Measurements from ENCODE around the gene NRXN3.

Gene NRXN3

DNA sequence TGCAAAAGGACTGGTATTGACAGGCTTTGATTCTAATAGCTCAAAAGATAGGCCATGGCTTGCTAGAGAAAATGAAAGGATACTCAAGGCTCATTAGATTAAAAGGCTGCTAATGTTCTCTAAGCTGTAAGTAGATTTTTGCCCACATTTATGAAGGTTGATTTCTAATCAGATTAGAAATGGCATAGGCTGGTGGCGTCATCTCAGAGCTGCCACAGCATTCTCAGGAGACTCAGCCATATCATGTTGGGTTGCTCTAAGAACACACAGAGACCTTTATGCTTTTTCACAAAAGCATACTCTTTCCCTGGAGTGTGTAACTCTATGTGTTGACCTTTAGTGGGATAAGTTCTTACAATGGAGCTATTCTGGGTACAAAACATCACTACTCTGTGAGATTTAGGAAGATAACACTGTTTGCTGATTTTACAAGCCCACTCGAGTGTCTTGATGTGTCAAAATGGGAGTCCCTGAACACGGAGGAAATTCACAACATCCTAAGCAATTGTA lies 576.0 kb downstream of the NRXN3 start:
- Histone ChIP-seq H3F3A (ENCODE audit: insufficient read depth) (no peaks in the 10 kb centered on the region), H3K4me3 (ENCODE audit: insufficient read depth, low read length, poor library complexity, severe bottlenecking) (no peak overlapping the region), H3K27ac (ENCODE audit: low read depth, low read length) (no peak overlapping the region), H3K36me3 (ENCODE audit: low read length) (no peaks in the 10 kb centered on the region), H3K9ac (ENCODE audit: low read length) (no peak overlapping the region), H3K27me3 (ENCODE audit: low read length) (no peaks in the 10 kb centered on the region), H2AFZ (ENCODE audit: low read depth, low read length, severe bottlenecking) (no peak overlapping the region), H3K79me2 (ENCODE audit: insufficient read depth, low read length) (no peaks in the 10 kb centered on the region), H3K9me2 (replicated peaks; ENCODE audit: insufficient read depth, low read length) (no peaks in the 10 kb centered on the region), H3K9me3 (ENCODE audit: insufficient read depth, low read length) (no peaks in the 10 kb centered on the region), H4K20me1 (ENCODE audit: low read depth, low read length) (no peaks in the 10 kb centered on the region), H3K4me2 (ENCODE audit: low read depth, low read length, poor library complexity, severe bottlenecking) (no peak overlapping the region)
- TF ChIP-seq, protein P1, sequence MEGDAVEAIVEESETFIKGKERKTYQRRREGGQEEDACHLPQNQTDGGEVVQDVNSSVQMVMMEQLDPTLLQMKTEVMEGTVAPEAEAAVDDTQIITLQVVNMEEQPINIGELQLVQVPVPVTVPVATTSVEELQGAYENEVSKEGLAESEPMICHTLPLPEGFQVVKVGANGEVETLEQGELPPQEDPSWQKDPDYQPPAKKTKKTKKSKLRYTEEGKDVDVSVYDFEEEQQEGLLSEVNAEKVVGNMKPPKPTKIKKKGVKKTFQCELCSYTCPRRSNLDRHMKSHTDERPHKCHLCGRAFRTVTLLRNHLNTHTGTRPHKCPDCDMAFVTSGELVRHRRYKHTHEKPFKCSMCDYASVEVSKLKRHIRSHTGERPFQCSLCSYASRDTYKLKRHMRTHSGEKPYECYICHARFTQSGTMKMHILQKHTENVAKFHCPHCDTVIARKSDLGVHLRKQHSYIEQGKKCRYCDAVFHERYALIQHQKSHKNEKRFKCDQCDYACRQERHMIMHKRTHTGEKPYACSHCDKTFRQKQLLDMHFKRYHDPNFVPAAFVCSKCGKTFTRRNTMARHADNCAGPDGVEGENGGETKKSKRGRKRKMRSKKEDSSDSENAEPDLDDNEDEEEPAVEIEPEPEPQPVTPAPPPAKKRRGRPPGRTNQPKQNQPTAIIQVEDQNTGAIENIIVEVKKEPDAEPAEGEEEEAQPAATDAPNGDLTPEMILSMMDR (IDR thresholded peaks at IDR 0.05; ENCODE audit: insufficient read depth, low read length, poor library complexity, severe bottlenecking): no peak
- no peak for TF ChIP-seq EZH2phosphoT487 (conservative IDR thresholded peaks at IDR 0.05; ENCODE audit: low read length)

DNA sequence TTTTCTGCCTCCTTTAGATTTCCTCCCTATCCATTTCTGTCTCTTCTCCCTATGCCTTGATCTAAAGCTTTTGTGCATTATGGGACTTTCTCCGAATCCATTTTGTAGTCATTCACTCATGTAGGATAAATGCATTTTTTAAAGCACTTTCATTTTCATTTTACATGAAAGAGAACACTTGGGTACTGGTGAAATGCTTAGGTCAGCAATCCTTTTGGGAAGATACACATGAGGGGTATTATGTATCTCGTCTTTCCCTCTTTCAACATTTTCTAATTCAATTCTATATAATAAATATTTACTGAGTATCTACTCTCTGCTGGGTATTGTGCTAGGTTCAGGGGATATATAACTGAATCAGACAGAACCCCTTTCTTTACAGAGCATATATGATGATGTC lies 577.6 kb downstream of the NRXN3 start:
- no peaks in the 10 kb centered on the region for H3F3A ChIP-seq (ENCODE audit: insufficient read depth)
- H3K9ac ChIP-seq (ENCODE audit: low read length): no peak overlapping the region
- H3K36me3 ChIP-seq (ENCODE audit: low read length): no peaks in the 10 kb centered on the region
- H3K4me3 ChIP-seq (ENCODE audit: insufficient read depth, low read length, poor library complexity, severe bottlenecking): no peak overlapping the region
- H3K9me2 ChIP-seq (replicated peaks; ENCODE audit: insufficient read depth, low read length): no peaks in the 10 kb centered on the region
- TF ChIP-seq EZH2phosphoT487 (conservative IDR thresholded peaks at IDR 0.05; ENCODE audit: low read length): no peak
- TF ChIP-seq, protein P1 (IDR thresholded peaks at IDR 0.05; ENCODE audit: insufficient read depth, low read length, poor library complexity, severe bottlenecking): no peak
- H3K27ac ChIP-seq (ENCODE audit: low read depth, low read length): no peak overlapping the region
- H3K4me2 ChIP-seq (ENCODE audit: low read depth, low read length, poor library complexity, severe bottlenecking): no peak overlapping the region
- no peaks in the 10 kb centered on the region for H3K79me2 ChIP-seq (ENCODE audit: insufficient read depth, low read length)
- no peaks in the 10 kb centered on the region for H3K9me3 ChIP-seq (ENCODE audit: insufficient read depth, low read length)
- H3K27me3 ChIP-seq (ENCODE audit: low read length): no peaks in the 10 kb centered on the region
- no peaks in the 10 kb centered on the region for H4K20me1 ChIP-seq (ENCODE audit: low read depth, low read length)
- no peak overlapping the region for H2AFZ ChIP-seq (ENCODE audit: low read depth, low read length, severe bottlenecking)

DNA sequence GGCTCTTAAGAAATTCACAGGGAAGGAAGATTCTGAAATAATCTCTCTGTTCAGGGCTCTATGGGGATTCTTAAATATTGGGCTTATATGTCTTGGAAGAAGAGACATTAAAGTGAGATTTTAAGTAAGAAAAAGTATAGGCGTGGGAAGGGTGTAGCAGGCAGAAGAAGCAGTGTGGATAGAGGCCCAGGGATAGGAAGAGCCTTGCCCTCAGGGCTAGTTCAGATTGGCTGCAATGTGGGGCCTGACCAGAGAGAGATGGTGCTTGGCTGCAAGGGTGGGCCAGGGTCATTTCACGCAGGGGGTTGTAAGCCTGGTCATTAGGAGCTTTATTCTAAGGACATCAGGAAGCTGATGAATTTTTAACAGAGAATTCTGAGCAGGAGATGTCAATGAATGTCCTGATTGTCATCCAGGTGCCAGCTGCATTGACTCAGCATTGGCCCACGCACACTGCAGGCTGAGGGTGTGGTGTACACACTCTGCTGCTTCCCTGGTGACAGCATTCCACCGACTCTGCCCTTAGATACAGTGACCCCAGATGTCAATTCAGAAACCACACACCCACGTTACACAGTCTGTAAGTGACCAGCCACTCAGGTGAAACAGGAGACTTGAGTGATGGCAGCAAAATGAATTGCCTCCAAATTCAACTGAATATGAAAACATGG lies 582.5 kb downstream of the NRXN3 start:
- no peak overlapping the region for H3K9ac ChIP-seq (ENCODE audit: low read length)
- H3K4me3 ChIP-seq (ENCODE audit: insufficient read depth, low read length, poor library complexity, severe bottlenecking): no peak overlapping the region
- no peaks in the 10 kb centered on the region for H3F3A ChIP-seq (ENCODE audit: insufficient read depth)
- no peaks in the 10 kb centered on the region for H3K36me3 ChIP-seq (ENCODE audit: low read length)
- TF ChIP-seq, protein P1 (IDR thresholded peaks at IDR 0.05; ENCODE audit: insufficient read depth, low read length, poor library complexity, severe bottlenecking): no peak
- H3K27ac ChIP-seq (ENCODE audit: low read depth, low read length): no peak overlapping the region
- H4K20me1 ChIP-seq (ENCODE audit: low read depth, low read length): no peaks in the 10 kb centered on the region
- no peak overlapping the region for H2AFZ ChIP-seq (ENCODE audit: low read depth, low read length, severe bottlenecking)
- no peaks in the 10 kb centered on the region for H3K27me3 ChIP-seq (ENCODE audit: low read length)
- no peaks in the 10 kb centered on the region for H3K79me2 ChIP-seq (ENCODE audit: insufficient read depth, low read length)
- no peak overlapping the region for H3K4me2 ChIP-seq (ENCODE audit: low read depth, low read length, poor library complexity, severe bottlenecking)
- H3K9me3 ChIP-seq (ENCODE audit: insufficient read depth, low read length): no peaks in the 10 kb centered on the region
- no peaks in the 10 kb centered on the region for H3K9me2 ChIP-seq (replicated peaks; ENCODE audit: insufficient read depth, low read length)
